Memory B cell (primary cell): ENCODE measurements around the gene APH1B.
"Not testable (repeated sequence)": the region's sequence is repeated elsewhere in the genome, so short reads cannot be mapped to it uniquely, and the experiment has no call there.

Experiments
- ATAC-seq: fragments of 150-1000 bp; cut with Tn5 transposase; 2 replicates; pipeline ENCODE4 v1.10.0; 2021; ENCODE audit warnings: low read depth, mild to moderate bottlenecking, moderate library complexity
- DNase-seq, 2 donors: peaks; one replicate each; pipeline ENCODE4 v3.0.0; 2022; ENCODE audit warnings: low spot score in 2 of 2
- H3K27ac Mint-ChIP-seq: one replicate; pipeline ENCODE4 v1.8.0; 2022; ENCODE audit warnings: mild to moderate bottlenecking, moderate library complexity, mixed read lengths
- H3K27me3 Mint-ChIP-seq: one replicate; pipeline ENCODE4 v1.8.0; 2022; ENCODE audit warnings: mixed read lengths
- H3K36me3 Mint-ChIP-seq: one replicate; pipeline ENCODE4 v1.8.0; 2022; ENCODE audit warnings: mild to moderate bottlenecking, mixed read lengths
- H3K4me1 Mint-ChIP-seq: one replicate; pipeline ENCODE4 v1.8.0; 2022; ENCODE audit warnings: mixed read lengths
- H3K4me3 Mint-ChIP-seq: one replicate; pipeline ENCODE4 v1.8.0; 2022; ENCODE audit warnings: mild to moderate bottlenecking, moderate library complexity, mixed read lengths
- H3K9me3 Mint-ChIP-seq: one replicate; pipeline ENCODE4 v1.8.0; 2022; ENCODE audit warnings: mixed read lengths

APH1B gene

GRCh38 chr15:63337046-63337445, 59.6 kb downstream of the APH1B start:
- H3K9me3 Mint-ChIP-seq = no peaks in the 10 kb centered on the region
- no peak for ATAC-seq

DNA sequence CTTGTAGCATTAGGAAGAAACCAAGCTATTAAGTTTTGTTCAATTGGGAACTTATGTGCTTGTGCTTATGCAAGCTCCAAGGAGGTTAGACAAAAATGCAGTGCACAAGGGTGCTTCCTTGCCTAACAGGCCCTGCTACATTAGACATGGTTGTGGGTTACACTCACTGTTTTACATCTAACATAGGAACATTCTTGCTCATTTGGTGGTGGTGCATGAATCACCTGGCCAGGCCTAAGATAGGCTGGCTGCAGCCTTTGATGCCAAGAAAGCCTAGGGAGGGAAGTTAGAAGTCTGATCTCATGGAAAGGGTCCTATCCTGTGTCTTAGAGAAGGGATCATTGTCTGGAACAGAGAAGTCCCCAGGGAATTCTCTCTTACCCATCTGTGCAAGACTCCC, 60.8 kb downstream of the APH1B start:
- no peak for ATAC-seq
- no peak for DNase-seq
- Mint-ChIP-seq H3K27ac (no peak overlapping the region), H3K4me1 (peaks cover 3% of the 10 kb centered on the region), H3K27me3 (peaks cover 2% of the 10 kb centered on the region), H3K9me3 (no peaks in the 10 kb centered on the region), H3K4me3 (no peak overlapping the region), H3K36me3 (no peaks in the 10 kb centered on the region)

More at GRCh38 chr15:63337046-63337445, 59.6 kb downstream of the APH1B start:
- no peaks in the 10 kb centered on the region for H3K36me3 Mint-ChIP-seq
- H3K27me3 Mint-ChIP-seq = peaks cover 3% of the 10 kb centered on the region
- no peaks in the 10 kb centered on the region for H3K4me1 Mint-ChIP-seq
- no peak for DNase-seq
- no peak overlapping the region for H3K27ac Mint-ChIP-seq
- no peak overlapping the region for H3K4me3 Mint-ChIP-seq

DNA sequence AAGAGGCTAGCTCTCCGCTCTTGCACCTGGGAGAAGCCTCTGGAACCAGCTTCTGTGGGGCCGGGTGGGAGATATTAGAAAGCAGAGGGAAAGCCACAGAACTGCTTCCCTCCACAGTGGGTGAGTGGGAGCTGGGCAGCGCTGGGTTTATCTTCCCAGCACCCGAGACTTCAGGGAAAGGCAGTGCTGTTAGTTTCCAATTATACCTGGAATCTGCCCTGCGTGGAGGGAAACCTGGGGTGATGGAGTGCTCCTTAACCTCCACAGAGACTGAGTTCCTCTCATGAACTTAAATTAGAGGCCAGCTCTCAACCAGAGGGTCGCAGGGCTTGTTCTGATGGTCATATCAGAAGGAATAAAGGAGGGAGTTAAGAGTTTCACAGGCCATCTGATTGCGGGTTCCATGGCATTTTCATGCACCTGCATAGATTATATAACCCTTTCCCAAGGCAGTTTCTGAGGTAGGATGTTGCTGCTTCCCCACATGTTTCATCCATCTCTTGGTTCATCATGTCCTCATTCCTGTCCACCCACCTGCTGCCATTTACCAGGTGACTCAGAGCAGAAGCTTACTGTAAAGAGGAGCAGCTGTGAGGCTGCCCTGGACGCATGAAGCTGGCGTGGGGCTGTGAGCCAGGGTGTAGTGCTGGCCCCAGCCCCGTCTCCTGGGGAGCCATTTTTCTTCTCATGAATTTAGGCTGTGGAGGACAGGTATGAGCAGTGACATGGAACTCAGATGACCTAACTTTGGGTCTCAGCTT, 61.8 kb downstream of the APH1B start:
- Mint-ChIP-seq H3K4me3 (no peak overlapping the region), H3K9me3 (no peaks in the 10 kb centered on the region), H3K4me1 (peaks cover 3% of the 10 kb centered on the region), H3K36me3 (no peaks in the 10 kb centered on the region), H3K27ac (no peak overlapping the region), H3K27me3 (peaks cover 2% of the 10 kb centered on the region)
- ATAC-seq = no peak
- DNase-seq = no peak

DNA sequence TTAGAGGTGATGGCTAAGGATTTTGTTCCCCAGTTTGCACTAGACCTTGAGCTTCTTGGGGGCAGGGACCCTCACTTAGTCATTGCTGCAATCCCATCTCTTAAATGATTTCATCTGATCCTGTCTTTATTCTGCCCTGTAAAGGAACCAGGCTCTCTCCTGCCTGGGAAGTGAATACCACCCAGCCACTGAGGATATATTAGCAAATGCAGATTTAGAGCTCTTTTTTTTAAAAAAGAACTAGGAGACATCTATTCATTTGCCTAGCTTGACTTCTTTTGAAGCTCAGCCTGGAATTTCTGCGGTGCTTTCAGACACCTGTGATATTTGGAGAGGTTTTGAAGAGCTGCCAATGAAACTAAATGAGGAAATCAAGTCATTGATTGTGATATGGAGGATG, 62.4 kb downstream of the APH1B start:
- ATAC-seq (no peak), DNase-seq (no peak)
- Mint-ChIP-seq H3K27me3 (peaks cover 3% of the 10 kb centered on the region), H3K4me1 (peaks cover 3% of the 10 kb centered on the region), H3K4me3 (no peak overlapping the region), H3K36me3 (no peaks in the 10 kb centered on the region), H3K27ac (no peak overlapping the region), H3K9me3 (no peaks in the 10 kb centered on the region)

DNA sequence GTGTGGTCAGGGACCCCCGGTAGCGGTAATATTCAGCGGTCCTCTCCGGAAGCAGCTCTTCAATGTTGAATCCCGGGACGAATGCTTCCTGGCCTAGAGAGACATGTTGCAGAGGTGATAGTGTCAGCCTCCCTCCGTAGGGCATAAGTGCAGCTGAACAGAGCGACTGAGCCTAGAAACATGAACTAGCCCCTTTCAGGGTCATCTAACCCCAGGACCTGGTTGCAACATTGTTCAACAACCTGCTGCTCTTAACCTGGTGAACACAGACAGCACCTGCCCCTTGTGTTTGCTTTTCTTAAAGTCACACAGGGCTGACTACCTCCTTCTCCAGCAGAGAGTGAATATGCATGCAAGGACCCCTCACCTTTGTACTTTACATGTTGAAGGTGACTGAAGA, 62.9 kb downstream of the APH1B start:
- no peak overlapping the region for H3K27ac Mint-ChIP-seq
- H3K36me3 Mint-ChIP-seq = no peaks in the 10 kb centered on the region
- H3K27me3 Mint-ChIP-seq = peaks cover 4% of the 10 kb centered on the region
- H3K9me3 Mint-ChIP-seq = no peaks in the 10 kb centered on the region
- H3K4me3 Mint-ChIP-seq = no peak overlapping the region
- peaks cover 3% of the 10 kb centered on the region for H3K4me1 Mint-ChIP-seq
- ATAC-seq (no peak), DNase-seq (no peak)

DNA sequence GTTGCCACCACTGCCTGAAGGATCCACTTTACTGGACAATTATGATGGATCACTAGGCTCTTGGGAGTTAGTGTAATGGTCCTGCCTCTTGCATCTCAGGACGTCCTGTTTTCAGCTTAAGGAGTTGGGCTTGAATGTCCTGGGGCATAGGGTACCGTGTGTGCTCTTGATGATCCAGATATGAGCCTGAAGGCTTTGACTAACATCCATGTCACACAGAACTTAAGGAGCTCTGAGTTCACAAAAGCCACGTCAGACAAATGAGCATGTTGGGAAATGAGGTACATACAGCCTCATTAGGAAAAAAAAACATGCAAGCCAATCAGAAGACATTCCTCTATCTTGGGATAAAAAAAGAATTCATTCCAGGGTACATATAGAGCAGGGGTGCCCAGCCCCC, 63.5 kb downstream of the APH1B start:
- no peaks in the 10 kb centered on the region for H3K36me3 Mint-ChIP-seq
- H3K4me1 Mint-ChIP-seq = peaks cover 3% of the 10 kb centered on the region
- H3K4me3 Mint-ChIP-seq = no peak overlapping the region
- H3K9me3 Mint-ChIP-seq = no peaks in the 10 kb centered on the region
- H3K27ac Mint-ChIP-seq = no peak overlapping the region
- DNase-seq (no peak), ATAC-seq (no peak)
- H3K27me3 Mint-ChIP-seq = peaks cover 4% of the 10 kb centered on the region

- ATAC-seq (no peak), DNase-seq (no peak)
- no peaks in the 10 kb centered on the region for H3K9me3 Mint-ChIP-seq
- H3K27ac Mint-ChIP-seq = no peak overlapping the region
- no peaks in the 10 kb centered on the region for H3K36me3 Mint-ChIP-seq
- H3K4me1 Mint-ChIP-seq = peaks cover 3% of the 10 kb centered on the region
- H3K27me3 Mint-ChIP-seq = peaks cover 4% of the 10 kb centered on the region
- no peak overlapping the region for H3K4me3 Mint-ChIP-seq
Measured at GRCh38 chr15:63341898-63342297, 64.5 kb downstream of the APH1B start.

DNA sequence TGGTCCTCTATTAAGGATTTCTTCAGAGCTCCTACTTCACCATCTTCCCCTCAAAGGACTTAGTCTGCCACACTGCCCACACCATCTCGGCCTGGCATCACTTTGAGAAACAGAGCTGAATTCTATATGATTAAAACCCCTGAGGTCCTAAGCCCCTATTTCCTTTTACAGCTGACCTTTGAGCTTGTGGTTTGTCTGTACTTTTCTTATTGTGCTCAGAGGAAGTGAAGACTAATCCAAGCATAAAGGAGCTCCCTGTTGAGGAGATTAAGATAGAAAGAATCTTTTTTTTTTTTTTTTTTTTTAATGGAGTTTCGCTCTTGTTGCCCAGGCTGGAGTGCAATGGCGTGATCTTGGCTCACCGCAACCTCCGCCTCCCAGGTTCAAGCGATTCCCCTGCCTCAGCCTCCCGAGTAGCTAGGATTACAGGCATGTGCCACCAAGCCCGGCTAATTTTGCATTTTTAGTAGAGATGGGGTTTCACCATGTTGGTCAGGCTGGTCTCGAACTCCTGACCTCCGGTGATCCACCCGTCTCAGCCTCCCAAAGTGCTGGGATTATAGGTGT, 65.7 kb downstream of the APH1B start:
- not testable (repeated sequence) for H3K9me3 Mint-ChIP-seq, H3K27ac Mint-ChIP-seq, DNase-seq, ATAC-seq, H3K4me3 Mint-ChIP-seq, H3K27me3 Mint-ChIP-seq, H3K4me1 Mint-ChIP-seq, H3K36me3 Mint-ChIP-seq

- Mint-ChIP-seq H3K9me3 (no peaks in the 10 kb centered on the region), H3K27me3 (peaks cover 4% of the 10 kb centered on the region), H3K36me3 (no peaks in the 10 kb centered on the region), H3K4me1 (peaks cover 7% of the 10 kb centered on the region), H3K27ac (no peak overlapping the region), H3K4me3 (no peak overlapping the region)
- ATAC-seq (no peak), DNase-seq (no peak)
Measured at GRCh38 chr15:63344731-63345390, 67.5 kb downstream of the APH1B start.

- H3K36me3 Mint-ChIP-seq = no peaks in the 10 kb centered on the region
- H3K4me3 Mint-ChIP-seq = no peak overlapping the region
- H3K9me3 Mint-ChIP-seq = no peaks in the 10 kb centered on the region
- DNase-seq (no peak), ATAC-seq (no peak)
- H3K4me1 Mint-ChIP-seq = peaks cover 7% of the 10 kb centered on the region
- H3K27me3 Mint-ChIP-seq = peaks cover 3% of the 10 kb centered on the region
- H3K27ac Mint-ChIP-seq = no peak overlapping the region
Measured at GRCh38 chr15:63345391-63345752, 68.0 kb downstream of the APH1B start.

DNA sequence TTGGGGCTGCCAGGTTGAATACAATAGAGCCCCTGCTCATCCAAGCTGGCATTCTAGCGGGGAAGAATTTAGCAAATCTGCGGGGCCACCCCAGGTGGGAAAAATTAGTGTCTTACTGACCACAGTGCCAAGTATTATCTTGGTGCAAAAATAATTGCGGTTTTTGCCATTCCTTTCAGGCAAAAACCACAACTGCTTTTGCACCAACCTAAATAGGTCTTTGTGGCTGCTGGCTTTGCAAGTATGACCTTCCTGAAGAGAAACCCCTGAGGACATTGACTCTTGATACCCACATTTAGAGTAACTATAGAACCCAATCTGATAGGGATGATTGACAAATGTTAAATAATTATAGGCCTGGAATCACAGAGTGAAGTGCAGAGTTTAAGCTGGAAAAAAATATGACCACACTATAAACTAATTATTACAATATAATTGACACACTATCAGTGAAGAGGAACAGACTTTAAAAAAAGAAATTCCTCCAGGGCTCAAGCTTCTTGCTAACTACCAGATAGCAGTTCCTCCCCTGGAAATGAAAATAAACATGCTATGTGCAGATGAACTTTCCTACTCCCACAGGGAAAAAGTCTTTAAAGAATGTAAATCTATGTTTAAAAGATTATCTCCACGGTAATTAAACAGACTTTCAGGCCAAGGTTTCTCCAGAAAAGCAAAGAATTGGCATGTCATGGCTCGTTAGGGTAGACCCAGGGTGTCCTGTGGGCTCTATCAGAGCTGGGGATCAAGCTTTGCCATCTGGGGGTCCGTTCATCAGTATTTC, 69.9 kb downstream of the APH1B start:
- H3K4me3 Mint-ChIP-seq = no peak overlapping the region
- peaks cover 7% of the 10 kb centered on the region for H3K4me1 Mint-ChIP-seq
- H3K36me3 Mint-ChIP-seq = no peaks in the 10 kb centered on the region
- no peaks in the 10 kb centered on the region for H3K9me3 Mint-ChIP-seq
- peaks cover 3% of the 10 kb centered on the region for H3K27me3 Mint-ChIP-seq
- H3K27ac Mint-ChIP-seq = no peak overlapping the region
- no peak for ATAC-seq
- no peak for DNase-seq

- ATAC-seq (no peak), DNase-seq (no peak)
- no peaks in the 10 kb centered on the region for H3K9me3 Mint-ChIP-seq
- H3K27me3 Mint-ChIP-seq = peaks cover 3% of the 10 kb centered on the region
- H3K4me3 Mint-ChIP-seq = no peak overlapping the region
- no peak overlapping the region for H3K27ac Mint-ChIP-seq
- peaks cover 5% of the 10 kb centered on the region for H3K4me1 Mint-ChIP-seq
- no peaks in the 10 kb centered on the region for H3K36me3 Mint-ChIP-seq
Measured at GRCh38 chr15:63348392-63348791, 71.0 kb downstream of the APH1B start.

GRCh38 chr15:63349156-63349555, 71.8 kb downstream of the APH1B start:
- H3K27me3 Mint-ChIP-seq = peaks cover 3% of the 10 kb centered on the region
- ATAC-seq = no peak
- no peak overlapping the region for H3K4me3 Mint-ChIP-seq
- H3K4me1 Mint-ChIP-seq = peaks cover 5% of the 10 kb centered on the region
- H3K36me3 Mint-ChIP-seq = no peaks in the 10 kb centered on the region
- no peak for DNase-seq
- no peaks in the 10 kb centered on the region for H3K9me3 Mint-ChIP-seq
- no peak overlapping the region for H3K27ac Mint-ChIP-seq

GRCh38 chr15:63349621-63350020, 72.2 kb downstream of the APH1B start:
- ATAC-seq (no peak), DNase-seq (no peak)
- no peak overlapping the region for H3K4me3 Mint-ChIP-seq
- peaks cover 3% of the 10 kb centered on the region for H3K27me3 Mint-ChIP-seq
- peaks cover 5% of the 10 kb centered on the region for H3K4me1 Mint-ChIP-seq
- H3K9me3 Mint-ChIP-seq = no peaks in the 10 kb centered on the region
- H3K36me3 Mint-ChIP-seq = no peaks in the 10 kb centered on the region
- H3K27ac Mint-ChIP-seq = no peak overlapping the region
